ENCODE results near the gene MGME1.
"Not testable (repeated sequence)": the region's sequence is repeated elsewhere in the genome, so short reads cannot be mapped to it uniquely, and the experiment has no call there.

MGME1 gene

GRCh38 chr20:18020931-18021330 lies 52.1 kb downstream of the MGME1 start:
- DNase-seq (ENCODE audit: low spot score) = no peak

- DNase-seq (ENCODE audit: low spot score) = no peak
Measured at GRCh38 chr20:18024606-18025127, 55.8 kb downstream of the MGME1 start.

GRCh38 chr20:18027011-18027410 lies 58.2 kb downstream of the MGME1 start:
- not testable (repeated sequence) for DNase-seq (ENCODE audit: low spot score)

GRCh38 chr20:18030020-18030419 lies 61.2 kb downstream of the MGME1 start:
- DNase-seq (ENCODE audit: low spot score) = no peak

GRCh38 chr20:18031050-18031449 lies 62.2 kb downstream of the MGME1 start:
- no peak for DNase-seq (ENCODE audit: low spot score)

GRCh38 chr20:18031888-18032509 lies 63.2 kb downstream of the MGME1 start:
- no peak for DNase-seq (ENCODE audit: low spot score)

DNA sequence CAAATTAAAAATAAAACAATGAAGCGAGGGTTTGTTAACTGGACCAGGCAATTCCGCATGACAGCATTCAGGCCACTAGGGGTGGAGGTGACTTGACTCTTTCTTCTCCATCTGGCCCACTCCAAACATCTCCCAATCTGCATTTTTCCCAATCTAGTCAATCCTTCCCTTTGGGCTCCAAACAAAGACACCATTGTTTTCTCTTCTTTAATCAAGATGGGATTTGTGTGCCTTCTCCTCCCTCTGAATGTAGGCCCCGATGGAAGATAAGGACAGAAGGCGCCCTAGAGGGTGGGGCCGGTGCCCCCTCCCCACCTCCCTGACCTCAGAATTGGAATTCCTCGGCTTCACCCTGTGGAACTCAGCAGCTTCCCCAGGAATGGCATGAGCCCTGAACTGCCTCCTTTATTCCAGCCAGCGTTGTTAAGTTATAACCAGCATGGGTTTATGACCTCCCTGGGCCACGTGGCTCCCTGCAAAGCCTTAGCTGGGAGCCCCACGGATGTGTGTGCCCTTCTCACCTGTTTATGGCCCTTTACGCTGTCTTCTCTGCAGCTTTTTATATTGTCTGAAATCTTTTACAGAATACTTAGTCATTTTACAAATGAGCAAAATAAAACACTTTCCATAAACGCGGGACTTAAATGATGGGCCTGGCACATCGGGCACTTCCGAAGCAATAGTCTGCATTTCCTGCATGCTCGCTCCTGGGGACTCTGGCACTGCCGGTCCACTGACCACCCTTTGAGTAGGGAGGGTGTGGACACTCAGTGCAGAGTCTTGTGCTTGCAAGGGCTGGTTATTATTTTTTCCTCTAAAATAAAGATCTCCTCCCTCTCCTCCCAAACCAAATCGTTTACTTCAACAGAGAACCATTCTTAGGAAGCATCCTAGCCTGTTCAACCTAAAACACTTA lies 64.4 kb downstream of the MGME1 start:
- DNase-seq (ENCODE audit: low spot score) = no peak

DNA sequence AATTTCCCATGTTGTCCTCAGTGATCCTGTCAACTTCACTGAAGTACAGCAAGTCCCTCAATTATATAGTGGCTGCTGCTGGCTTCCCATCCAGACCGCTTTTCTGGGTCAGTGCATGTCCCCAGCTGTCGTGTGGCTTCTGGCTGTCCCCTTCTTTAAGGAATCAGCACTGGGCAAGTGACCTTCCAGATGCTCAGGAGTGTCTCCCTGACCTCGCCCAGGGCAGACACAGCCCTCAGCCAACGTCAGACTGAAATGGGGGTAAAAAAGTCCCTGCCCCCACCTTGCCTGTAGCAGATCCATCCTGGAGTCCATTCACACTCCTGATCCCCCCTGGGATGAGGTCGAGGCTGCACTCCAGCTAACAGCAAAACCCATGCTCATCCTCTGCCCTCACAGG lies 65.2 kb downstream of the MGME1 start:
- no peak for DNase-seq (ENCODE audit: low spot score)

DNA sequence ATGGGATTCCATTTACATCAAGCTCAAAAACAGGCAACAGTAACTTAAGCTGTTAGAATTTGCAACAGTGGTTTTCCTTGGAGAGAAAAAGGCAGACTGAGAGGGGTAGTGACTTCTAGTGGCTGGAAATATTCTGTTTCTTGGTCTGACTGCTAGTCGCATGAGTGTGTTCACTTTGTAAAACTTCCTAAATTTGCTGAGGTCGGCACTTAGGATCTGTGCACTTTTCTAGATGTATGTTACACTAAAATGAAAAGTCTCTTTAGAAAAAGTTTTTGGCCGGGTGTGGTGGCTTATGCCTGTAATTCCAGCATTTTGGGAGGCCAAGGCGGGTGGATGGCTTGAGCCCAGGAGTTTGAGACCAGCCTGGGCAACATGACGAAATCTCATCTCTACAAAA lies 70.2 kb downstream of the MGME1 start:
- no peak for DNase-seq (ENCODE audit: low spot score)
